Upper lobe of right lung (tissue), 1 donor: Measurements from ENCODE around the gene PDE8A. TPM values are rescaled to one million over a fixed set of nuclear protein-coding genes. Genes with fewer than 3 reads are reported as not detected.

Source experiments
- ATAC-seq: fragments of 200-7000 bp; cut with Tn5 transposase; one replicate; pipeline ENCODE4 v1.9.1; 2020; ENCODE audit warnings: mild to moderate bottlenecking, moderate library complexity
- DNase-seq: peaks from one replicate; pipeline ENCODE4 v3.0.0-alpha.2; 2020
- H3K27ac ChIP-seq: fragments of 200-600 bp; one replicate; pipeline ENCODE4 v1.8.0; 2022
- H3K27me3 ChIP-seq: fragments of 200-600 bp; one replicate; pipeline ENCODE4 v1.8.0; 2022; ENCODE audit warnings: mild to moderate bottlenecking
- H3K36me3 ChIP-seq: fragments of 200-600 bp; one replicate; pipeline ENCODE4 v1.8.0; 2022
- H3K4me1 ChIP-seq: fragments of 200-600 bp; one replicate; pipeline ENCODE4 v1.8.0; 2022
- H3K4me3 ChIP-seq: fragments of 200-600 bp; one replicate; pipeline ENCODE4 v1.8.0; 2022; ENCODE audit warnings: mild to moderate bottlenecking
- H3K9me3 ChIP-seq: fragments of 200-600 bp; one replicate; pipeline ENCODE4 v1.8.0; 2022
- intact Hi-C: fragments of 100-400 bp; cut with DNase I; formaldehyde crosslinking; loops from one replicate; pipeline ENCODE4 v1.11.0; 2022
- total RNA-seq: library from RNA; stranded (reverse); fragmentation: NEBNext Ultra II Directional; extraction: Animal tissue kit (Norgen Biotek cat#: 25700); gene quantifications from one replicate; pipeline ENCODE4 v1.2.1, GENCODE V29; 2021
- TF ChIP-seq, protein P1 (sequence below): fragments of 200-600 bp; IDR thresholded peaks from one replicate; pipeline ENCODE4 v1.8.0; 2022; ENCODE audit warnings: antibody characterized with exemption
- donor health status: DM: no; HTN: yes; CAD: no; lungs with severe emphysema.

The PDE8A gene
- total RNA-seq, 1 donor from 2014 or later: 54.7 TPM

DNA sequence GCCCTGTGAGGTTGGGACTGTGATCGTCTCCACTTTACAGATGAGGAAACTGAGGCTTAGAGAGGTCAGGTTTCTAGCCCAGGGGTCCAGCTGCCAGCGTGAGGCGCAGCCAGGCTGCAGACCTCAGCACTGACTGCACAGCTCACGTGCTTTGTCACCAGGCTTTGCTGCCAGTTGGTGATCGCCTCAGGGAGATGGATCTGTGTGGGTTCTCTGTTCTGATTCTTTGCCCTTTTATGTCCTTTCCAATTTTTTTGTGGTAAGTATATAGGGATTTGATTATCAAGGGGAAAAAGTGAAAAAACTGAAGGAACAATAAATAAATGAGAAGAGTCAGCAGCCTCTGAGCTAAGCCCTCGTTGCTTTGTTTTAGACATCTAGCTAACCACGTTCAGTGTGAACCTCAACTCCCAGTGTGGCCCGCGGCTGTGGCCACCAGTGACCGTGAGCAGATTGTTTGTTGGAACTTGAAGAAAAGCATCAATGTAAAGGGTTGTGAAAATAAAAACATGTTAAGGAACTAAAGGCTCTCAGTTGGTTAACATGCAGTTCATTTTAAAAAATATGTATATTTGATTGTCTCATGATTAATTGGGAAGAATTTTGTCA lies 117.6 kb downstream of the PDE8A start:
- H3K4me1 ChIP-seq: no peaks in the 10 kb centered on the region
- intact Hi-C loops: no loop called here
- TF ChIP-seq, protein P1, sequence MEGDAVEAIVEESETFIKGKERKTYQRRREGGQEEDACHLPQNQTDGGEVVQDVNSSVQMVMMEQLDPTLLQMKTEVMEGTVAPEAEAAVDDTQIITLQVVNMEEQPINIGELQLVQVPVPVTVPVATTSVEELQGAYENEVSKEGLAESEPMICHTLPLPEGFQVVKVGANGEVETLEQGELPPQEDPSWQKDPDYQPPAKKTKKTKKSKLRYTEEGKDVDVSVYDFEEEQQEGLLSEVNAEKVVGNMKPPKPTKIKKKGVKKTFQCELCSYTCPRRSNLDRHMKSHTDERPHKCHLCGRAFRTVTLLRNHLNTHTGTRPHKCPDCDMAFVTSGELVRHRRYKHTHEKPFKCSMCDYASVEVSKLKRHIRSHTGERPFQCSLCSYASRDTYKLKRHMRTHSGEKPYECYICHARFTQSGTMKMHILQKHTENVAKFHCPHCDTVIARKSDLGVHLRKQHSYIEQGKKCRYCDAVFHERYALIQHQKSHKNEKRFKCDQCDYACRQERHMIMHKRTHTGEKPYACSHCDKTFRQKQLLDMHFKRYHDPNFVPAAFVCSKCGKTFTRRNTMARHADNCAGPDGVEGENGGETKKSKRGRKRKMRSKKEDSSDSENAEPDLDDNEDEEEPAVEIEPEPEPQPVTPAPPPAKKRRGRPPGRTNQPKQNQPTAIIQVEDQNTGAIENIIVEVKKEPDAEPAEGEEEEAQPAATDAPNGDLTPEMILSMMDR: no peak
- no peak for DNase-seq
- peaks cover 6% of the 10 kb centered on the region for H3K36me3 ChIP-seq
- no peaks in the 10 kb centered on the region for H3K27me3 ChIP-seq
- H3K9me3 ChIP-seq: no peaks in the 10 kb centered on the region
- no peak overlapping the region for H3K4me3 ChIP-seq
- no peak for ATAC-seq
- H3K27ac ChIP-seq: peak overlapping the region; percentile 68

DNA sequence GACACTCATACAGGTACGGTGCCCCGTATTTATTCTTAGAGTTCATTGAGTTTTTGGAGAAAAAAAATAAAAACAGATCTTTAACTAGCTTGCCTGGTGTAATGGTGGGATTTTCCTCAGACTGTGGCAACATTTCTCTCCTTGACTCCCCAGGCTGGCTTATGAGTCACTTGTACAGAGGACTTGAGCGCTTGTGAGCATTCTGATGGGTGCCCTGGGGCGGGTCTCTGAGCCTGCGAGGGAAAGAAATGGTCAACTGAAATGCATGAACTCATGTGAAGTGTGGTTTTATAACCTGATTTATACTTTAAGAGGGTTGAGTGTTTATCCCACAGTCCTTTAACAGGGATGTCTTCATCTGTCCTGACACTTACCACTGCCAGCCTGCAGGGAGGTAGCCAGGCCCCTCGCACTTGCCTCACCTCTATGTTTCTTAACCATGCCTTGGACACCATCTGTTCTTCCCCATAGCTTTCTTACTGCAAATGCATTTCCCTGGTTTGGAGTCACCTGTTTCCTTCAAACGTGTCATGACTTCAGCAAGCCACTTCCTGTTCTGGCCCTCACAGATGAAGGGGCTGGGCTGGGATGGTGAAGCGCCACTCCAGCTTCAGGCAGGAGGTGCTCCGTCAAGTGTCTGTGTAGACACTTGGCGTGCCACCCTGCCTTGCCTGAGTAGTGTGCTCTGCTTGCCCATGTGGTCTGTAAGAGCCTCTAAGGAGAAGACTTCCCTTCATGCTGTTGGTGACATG lies 118.7 kb downstream of the PDE8A start:
- no peaks in the 10 kb centered on the region for H3K27me3 ChIP-seq
- intact Hi-C loops: no loop called here
- TF ChIP-seq, protein P1: no peak
- no peak overlapping the region for H3K4me3 ChIP-seq
- peak overlapping the region; percentile 68 for H3K27ac ChIP-seq
- H3K9me3 ChIP-seq: no peaks in the 10 kb centered on the region
- ATAC-seq: peak; percentile 94
- DNase-seq: peak; percentile 92
- no peaks in the 10 kb centered on the region for H3K4me1 ChIP-seq
- H3K36me3 ChIP-seq: peaks cover 6% of the 10 kb centered on the region

DNA sequence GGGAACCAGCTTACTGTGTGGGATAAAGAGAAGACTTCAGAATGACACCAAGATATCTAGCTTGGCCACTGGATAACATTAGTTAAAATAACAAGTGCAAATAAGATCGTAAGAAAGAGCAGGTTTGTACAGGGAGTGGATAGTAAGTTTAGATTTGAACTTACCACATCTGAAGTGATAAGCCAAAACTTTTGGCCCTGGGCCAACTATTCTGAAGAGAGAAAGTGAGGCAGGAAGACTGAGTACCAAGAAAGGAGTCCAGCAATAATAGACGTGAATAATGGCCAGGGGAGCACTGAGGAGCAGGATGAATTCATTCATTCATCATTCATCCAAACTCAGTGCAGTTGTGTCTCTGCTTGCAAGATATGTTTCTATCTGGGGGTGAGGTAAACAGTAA lies 122.9 kb downstream of the PDE8A start:
- H3K27ac ChIP-seq: no peak overlapping the region
- ATAC-seq (no peak), DNase-seq (no peak)
- no peaks in the 10 kb centered on the region for H3K4me1 ChIP-seq
- H3K27me3 ChIP-seq: no peaks in the 10 kb centered on the region
- no peaks in the 10 kb centered on the region for H3K9me3 ChIP-seq
- no peaks in the 10 kb centered on the region for H3K36me3 ChIP-seq
- TF ChIP-seq, protein P1: no peak
- H3K4me3 ChIP-seq: no peak overlapping the region
- intact Hi-C loops: no loop called here

DNA sequence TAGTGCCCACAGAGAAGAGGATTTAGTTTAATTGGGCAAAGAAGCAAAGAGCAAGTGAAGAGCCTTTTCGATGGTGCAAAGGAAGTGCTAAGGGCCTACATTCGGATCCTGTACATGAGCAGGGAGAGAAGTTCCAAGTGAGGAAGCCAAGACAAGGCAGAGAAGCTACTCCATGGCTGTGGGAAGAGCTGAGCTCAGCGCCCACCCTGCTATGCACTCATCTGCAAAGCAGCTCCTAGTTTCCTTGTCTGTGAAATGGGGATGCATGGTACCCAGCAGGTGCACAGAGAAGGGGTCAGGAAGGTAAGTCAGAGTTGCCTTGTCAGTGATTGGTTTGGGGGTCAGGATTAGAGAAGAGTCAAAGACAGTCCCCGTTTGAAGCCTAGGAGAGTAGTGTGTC lies 126.5 kb downstream of the PDE8A start:
- intact Hi-C loops: no loop called here

DNA sequence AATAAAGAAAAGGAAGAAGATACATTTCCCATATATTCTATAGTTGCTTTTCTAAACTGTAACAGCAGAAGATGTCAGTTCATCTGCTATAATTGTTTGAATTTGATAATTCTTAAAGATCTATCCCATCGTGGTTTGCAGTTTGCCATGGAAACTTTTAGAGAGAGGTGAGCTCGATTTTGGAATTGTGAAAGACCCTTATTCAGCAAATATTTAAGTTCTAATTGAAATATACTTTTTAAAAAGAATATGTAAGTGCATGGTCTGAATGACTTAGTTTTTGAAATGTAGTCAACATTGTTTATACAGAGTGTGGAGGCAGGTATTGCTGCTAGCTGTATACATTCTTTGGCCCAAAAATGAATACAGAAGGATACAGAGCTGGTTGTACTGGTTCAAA lies 127.7 kb downstream of the PDE8A start:
- H3K27ac ChIP-seq: no peak overlapping the region
- no peaks in the 10 kb centered on the region for H3K27me3 ChIP-seq
- no peaks in the 10 kb centered on the region for H3K4me1 ChIP-seq
- H3K4me3 ChIP-seq: no peak overlapping the region
- H3K9me3 ChIP-seq: no peaks in the 10 kb centered on the region
- H3K36me3 ChIP-seq: peaks cover 14% of the 10 kb centered on the region
- ATAC-seq: no peak
- DNase-seq: no peak
- TF ChIP-seq, protein P1: no peak
- intact Hi-C loops: no loop called here

More for the DNA sequence above, 126.5 kb downstream of the PDE8A start:
- Histone ChIP-seq H3K4me3 (no peak overlapping the region), H3K4me1 (no peaks in the 10 kb centered on the region), H3K27ac (no peak overlapping the region), H3K27me3 (no peaks in the 10 kb centered on the region), H3K36me3 (peaks cover 2% of the 10 kb centered on the region), H3K9me3 (no peaks in the 10 kb centered on the region)
- TF ChIP-seq, protein P1: no peak
- ATAC-seq (no peak), DNase-seq (no peak)
